GM06990 (cell line): ENCODE results near the gene NUP50.

Experiments
- DNase-seq: peaks from one replicate; pipeline ENCODE4 v3.0.0-alpha.2; 2011; ENCODE audit not compliant: insufficient read length; ENCODE audit errors: extremely low read depth
- H3K27me3 ChIP-seq: replicated peaks from 2 replicates; pipeline ENCODE4 v1.6.0; 2011; ENCODE audit warnings: low read length; ENCODE audit not compliant: control insufficient read depth, insufficient read depth
- H3K36me3 ChIP-seq: 2 replicates; pipeline ENCODE4 v1.5.1; 2011; ENCODE audit warnings: low read length; ENCODE audit not compliant: control insufficient read depth, insufficient read depth
- H3K4me3 ChIP-seq: replicated peaks from 2 replicates; pipeline ENCODE4 v1.5.1; 2011; ENCODE audit warnings: low read depth, mild to moderate bottlenecking, control low read depth, low read length
- TF ChIP-seq, protein P1 (sequence below): IDR thresholded peaks from 2 replicates; pipeline ENCODE4 v1.5.1; 2011; ENCODE audit warnings: low read length, control low read depth, mild to moderate bottlenecking, inconsistent platforms; ENCODE audit not compliant: insufficient read depth, poor library complexity, severe bottlenecking

The NUP50 gene

DNA sequence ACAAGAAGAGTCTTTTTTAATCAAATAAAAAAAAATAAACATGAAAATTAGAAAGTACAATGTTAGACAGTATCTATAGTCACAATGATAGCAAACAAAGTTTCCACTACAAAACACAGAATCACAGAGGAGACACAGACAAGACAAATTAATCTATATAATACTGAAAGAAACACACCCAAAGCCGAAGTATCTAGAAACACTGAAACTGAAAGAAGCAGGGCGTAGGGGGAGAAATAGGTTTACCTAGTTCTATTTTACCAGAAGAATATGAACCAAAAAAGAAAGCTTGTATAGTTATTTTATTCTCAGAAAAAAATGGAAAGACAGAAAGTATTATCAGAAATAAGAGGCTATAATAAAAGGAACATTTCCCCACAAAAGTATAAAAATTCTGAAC is 27.1 kb upstream of the NUP50 start:
- 0 out of 2 replicates have a peak overlapping the region, but pooled peaks have one; percentile 4 for H3K4me3 ChIP-seq
- no peak for DNase-seq
- H3K36me3 ChIP-seq = peaks cover 7% of the 10 kb centered on the region
- H3K27me3 ChIP-seq = no peaks in the 10 kb centered on the region
- TF ChIP-seq, protein P1, sequence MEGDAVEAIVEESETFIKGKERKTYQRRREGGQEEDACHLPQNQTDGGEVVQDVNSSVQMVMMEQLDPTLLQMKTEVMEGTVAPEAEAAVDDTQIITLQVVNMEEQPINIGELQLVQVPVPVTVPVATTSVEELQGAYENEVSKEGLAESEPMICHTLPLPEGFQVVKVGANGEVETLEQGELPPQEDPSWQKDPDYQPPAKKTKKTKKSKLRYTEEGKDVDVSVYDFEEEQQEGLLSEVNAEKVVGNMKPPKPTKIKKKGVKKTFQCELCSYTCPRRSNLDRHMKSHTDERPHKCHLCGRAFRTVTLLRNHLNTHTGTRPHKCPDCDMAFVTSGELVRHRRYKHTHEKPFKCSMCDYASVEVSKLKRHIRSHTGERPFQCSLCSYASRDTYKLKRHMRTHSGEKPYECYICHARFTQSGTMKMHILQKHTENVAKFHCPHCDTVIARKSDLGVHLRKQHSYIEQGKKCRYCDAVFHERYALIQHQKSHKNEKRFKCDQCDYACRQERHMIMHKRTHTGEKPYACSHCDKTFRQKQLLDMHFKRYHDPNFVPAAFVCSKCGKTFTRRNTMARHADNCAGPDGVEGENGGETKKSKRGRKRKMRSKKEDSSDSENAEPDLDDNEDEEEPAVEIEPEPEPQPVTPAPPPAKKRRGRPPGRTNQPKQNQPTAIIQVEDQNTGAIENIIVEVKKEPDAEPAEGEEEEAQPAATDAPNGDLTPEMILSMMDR = no peak

- TF ChIP-seq, protein P1 = no peak
Observed at GRCh38 chr22:45139693-45140092, 24.0 kb upstream of the NUP50 start.

GRCh38 chr22:45142376-45142775 is 21.3 kb upstream of the NUP50 start:
- TF ChIP-seq, protein P1 = no peak
- Histone ChIP-seq H3K36me3 (no peaks in the 10 kb centered on the region), H3K27me3 (no peaks in the 10 kb centered on the region), H3K4me3 (no peak overlapping the region)
- no peak for DNase-seq

More at GRCh38 chr22:45139693-45140092, 24.0 kb upstream of the NUP50 start:
- DNase-seq = no peak
- Histone ChIP-seq H3K36me3 (no peaks in the 10 kb centered on the region), H3K4me3 (no peak overlapping the region), H3K27me3 (no peaks in the 10 kb centered on the region)

- TF ChIP-seq, protein P1 = no peak
- H3K27me3 ChIP-seq = no peaks in the 10 kb centered on the region
- no peaks in the 10 kb centered on the region for H3K36me3 ChIP-seq
- no peak for DNase-seq
- no peak overlapping the region for H3K4me3 ChIP-seq
Observed at GRCh38 chr22:45144916-45145315, 18.8 kb upstream of the NUP50 start.

DNA sequence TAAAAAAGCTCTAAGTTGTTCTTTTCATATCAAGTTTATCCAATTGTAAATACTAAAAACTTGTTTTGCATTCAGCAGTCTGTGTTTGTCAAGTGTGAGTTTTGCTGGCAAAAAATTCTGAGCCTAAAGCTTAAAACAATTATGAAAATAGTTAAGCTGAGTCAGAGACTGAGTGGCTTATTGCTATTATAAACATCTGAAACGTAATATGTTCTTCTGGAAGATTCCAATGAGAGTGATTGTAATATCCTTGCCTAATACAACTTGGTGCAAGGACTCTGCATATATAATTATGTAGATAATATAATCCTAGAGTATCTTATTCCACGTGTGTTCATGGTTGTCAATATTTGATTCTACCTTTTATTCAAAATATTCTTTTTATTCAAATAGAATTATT is 14.1 kb upstream of the NUP50 start:
- Histone ChIP-seq H3K4me3 (no peak overlapping the region), H3K27me3 (no peaks in the 10 kb centered on the region), H3K36me3 (no peaks in the 10 kb centered on the region)
- TF ChIP-seq, protein P1 = no peak
- no peak for DNase-seq

GRCh38 chr22:45150139-45150538 is 13.6 kb upstream of the NUP50 start:
- H3K27me3 ChIP-seq = no peaks in the 10 kb centered on the region
- TF ChIP-seq, protein P1 = no peak
- no peak for DNase-seq
- no peak overlapping the region for H3K4me3 ChIP-seq
- H3K36me3 ChIP-seq = no peaks in the 10 kb centered on the region
